B cell (primary cell): ENCODE results near the gene AP1S3. TPM values are rescaled to one million over a fixed set of nuclear protein-coding genes. Genes with fewer than 3 reads are reported as not detected.

Experiments used
- ATAC-seq: fragments of 200-7000 bp; cut with Tn5 transposase; one replicate; pipeline ENCODE4 v1.10.0; 2021; ENCODE audit warnings: low read depth, mild to moderate bottlenecking, moderate number of reproducible peaks, moderate library complexity
- CTCF ChIA-PET: fragments of 350-600 bp; sonication (Branson Sonifier 250); formaldehyde crosslinking; loops from one replicate; lab custom pipeline; 2021; ENCODE audit warnings: antibody characterized with exemption, inconsistent platforms; lab: Charles Lee
- POLR2A ChIA-PET: fragments of 350-600 bp; sonication (Branson Sonifier 250); formaldehyde crosslinking; loops from one replicate; lab custom pipeline; 2021; ENCODE audit warnings: antibody characterized with exemption; lab: Charles Lee
- DNase-seq: peaks from one replicate; pipeline ENCODE4 v3.0.0; 2013
- H2AFZ ChIP-seq: 2 replicates; pipeline ENCODE4 v1.6.1; 2012; ENCODE audit warnings: mild to moderate bottlenecking, low read depth, low read length; ENCODE audit not compliant: insufficient read depth, poor library complexity, severe bottlenecking
- H3K27ac ChIP-seq, 2 donors: 1 replicate in 1 of 2; 2 replicates in 1 of 2; pipeline ENCODE4 v1.5.1; 2012 to 2013; ENCODE audit warnings: low read length in 2 of 2, mild to moderate bottlenecking in 2 of 2, moderate library complexity in 1 of 2
- H3K27me3 ChIP-seq, 4 experiments: fragments of 200-600 bp in 1 of 4; sonication (generic) in 1 of 4; replicated peaks in 1 of 4; 1 replicate in 2 of 4; 2 replicates in 2 of 4; pipeline versions ENCODE4 v1.6.1 to v1.7.0; 2013 to 2016; ENCODE audit warnings: low read length in 3 of 4, mild to moderate bottlenecking in 2 of 4, mixed read lengths in 1 of 4, moderate library complexity in 1 of 4; ENCODE audit not compliant: insufficient read depth in 4 of 4, control insufficient read depth in 3 of 4; ENCODE audit errors: control extremely low read depth in 1 of 4
- H3K36me3 ChIP-seq, 2 experiments: replicated peaks in 1 of 2; 1 replicate in 1 of 2; 2 replicates in 1 of 2; pipeline versions ENCODE4 v1.6.1 to v1.7.1; 2013; ENCODE audit warnings: low read length in 1 of 2; ENCODE audit not compliant: insufficient read depth in 2 of 2, control insufficient read depth in 1 of 2; ENCODE audit errors: control extremely low read depth in 1 of 2, extremely low read depth in 1 of 2
- H3K4me1 ChIP-seq, 2 donors: fragments of 200-600 bp in 1 of 2; sonication (generic) in 1 of 2; 1 replicate in 1 of 2; 2 replicates in 1 of 2; pipeline versions ENCODE4 v1.5.1 to v1.6.1; 2013 to 2017; ENCODE audit warnings: low read length in 2 of 2; ENCODE audit not compliant: control insufficient read depth in 2 of 2, insufficient read depth in 2 of 2
- H3K4me2 ChIP-seq: replicated peaks from 2 replicates; pipeline ENCODE3; 2012; ENCODE audit warnings: mild to moderate bottlenecking, low read depth, low read length; ENCODE audit not compliant: poor library complexity, severe bottlenecking
- H3K4me3 ChIP-seq, 5 experiments: fragments of 200-600 bp in 1 of 5; sonication (generic) in 1 of 5; 1 replicate in 3 of 5; 2 replicates in 2 of 5; pipeline versions ENCODE4 v1.5.1 to v1.7.0; 2011 to 2016; ENCODE audit warnings: low read length in 4 of 5, mild to moderate bottlenecking in 4 of 5, low read depth in 2 of 5, control low read depth in 1 of 5, moderate library complexity in 1 of 5; ENCODE audit not compliant: insufficient read depth in 1 of 5; ENCODE audit errors: control extremely low read depth in 1 of 5, extremely low read depth in 1 of 5
- H3K79me2 ChIP-seq: fragments of 200-600 bp; sonication (generic); one replicate; pipeline ENCODE4 v1.6.0; 2016; ENCODE audit warnings: low read length; ENCODE audit not compliant: control insufficient read depth, insufficient read depth
- H3K9ac ChIP-seq: fragments of 200-600 bp; sonication (generic); 2 replicates; pipeline ENCODE4 v1.6.1; 2017; ENCODE audit warnings: mild to moderate bottlenecking, low read length, moderate library complexity
- H3K9me3 ChIP-seq, 3 donors: one replicate each; pipeline versions ENCODE4 v1.6.1 to v1.7.1; 2013; ENCODE audit warnings: low read length in 2 of 3; ENCODE audit not compliant: control insufficient read depth in 2 of 3, insufficient read depth in 1 of 3; ENCODE audit errors: control extremely low read depth in 1 of 3
- H4K20me1 ChIP-seq: 2 replicates; pipeline ENCODE4 v1.6.0; 2012; ENCODE audit warnings: mild to moderate bottlenecking, low read length; ENCODE audit not compliant: insufficient read depth, control insufficient read depth, poor library complexity, severe bottlenecking
- H3K27ac Mint-ChIP-seq: one replicate; pipeline ENCODE4 v1.8.0; 2021; ENCODE audit warnings: mixed read lengths
- H3K27me3 Mint-ChIP-seq: one replicate; pipeline ENCODE4 v1.8.0; 2021; ENCODE audit warnings: mixed read lengths
- H3K4me1 Mint-ChIP-seq: one replicate; pipeline ENCODE4 v1.8.0; 2021; ENCODE audit warnings: mixed read lengths
- H3K4me3 Mint-ChIP-seq: one replicate; pipeline ENCODE4 v1.8.0; 2021; ENCODE audit warnings: mixed read lengths
- H3K9me3 Mint-ChIP-seq: one replicate; pipeline ENCODE4 v1.8.0; 2022; ENCODE audit warnings: mixed read lengths; ENCODE audit not compliant: insufficient read depth
- EZH2 ChIP-seq: IDR thresholded peaks from 2 replicates; pipeline ENCODE4 v1.6.1; 2012; ENCODE audit warnings: borderline replicate concordance, low read depth, mild to moderate bottlenecking, moderate library complexity, low read length; ENCODE audit not compliant: insufficient read depth, poor library complexity, severe bottlenecking
- WGBS: methylation state at CpG from one replicate; pipeline ENCODE4 v1.1.5; 2013; ENCODE audit warnings: missing lambda C conversion rate; ENCODE audit not compliant: insufficient coverage; 5-methylcytosine and 5-hydroxymethylcytosine counted together
- intact Hi-C: fragments of 100-400 bp; cut with micrococcal nuclease; formaldehyde crosslinking; loops from one replicate; pipeline ENCODE4 v1.10.0; 2022
- polyA plus RNA-seq: library from polyadenylated mRNA; depleted of rRNA; stranded (reverse); fragments of >200 nt; gene quantifications from 2 replicates; pipeline ENCODE4 v1.2.3, GENCODE V29; 2012
- total RNA-seq, 2 donors: library from RNA; stranded (reverse); fragments of 120-200 nt in 1 of 2; gene quantifications; 1 replicate in 1 of 2; 2 replicates in 1 of 2; pipeline versions ENCODE4 v1.2.3 to v1.2.4, GENCODE V29; 2013 to 2022
- TF ChIP-seq, protein P1 (sequence below): fragments of 200-600 bp; IDR thresholded peaks from one replicate; pipeline ENCODE4 v1.8.0; 2022; ENCODE audit warnings: antibody characterized with exemption, mild to moderate bottlenecking

AP1S3 gene
- total and polyA plus RNA-seq, 2 donors (not counting 1 experiment from before 2014, with no cell fraction given), result 7.2 to 41.4 TPM

DNA sequence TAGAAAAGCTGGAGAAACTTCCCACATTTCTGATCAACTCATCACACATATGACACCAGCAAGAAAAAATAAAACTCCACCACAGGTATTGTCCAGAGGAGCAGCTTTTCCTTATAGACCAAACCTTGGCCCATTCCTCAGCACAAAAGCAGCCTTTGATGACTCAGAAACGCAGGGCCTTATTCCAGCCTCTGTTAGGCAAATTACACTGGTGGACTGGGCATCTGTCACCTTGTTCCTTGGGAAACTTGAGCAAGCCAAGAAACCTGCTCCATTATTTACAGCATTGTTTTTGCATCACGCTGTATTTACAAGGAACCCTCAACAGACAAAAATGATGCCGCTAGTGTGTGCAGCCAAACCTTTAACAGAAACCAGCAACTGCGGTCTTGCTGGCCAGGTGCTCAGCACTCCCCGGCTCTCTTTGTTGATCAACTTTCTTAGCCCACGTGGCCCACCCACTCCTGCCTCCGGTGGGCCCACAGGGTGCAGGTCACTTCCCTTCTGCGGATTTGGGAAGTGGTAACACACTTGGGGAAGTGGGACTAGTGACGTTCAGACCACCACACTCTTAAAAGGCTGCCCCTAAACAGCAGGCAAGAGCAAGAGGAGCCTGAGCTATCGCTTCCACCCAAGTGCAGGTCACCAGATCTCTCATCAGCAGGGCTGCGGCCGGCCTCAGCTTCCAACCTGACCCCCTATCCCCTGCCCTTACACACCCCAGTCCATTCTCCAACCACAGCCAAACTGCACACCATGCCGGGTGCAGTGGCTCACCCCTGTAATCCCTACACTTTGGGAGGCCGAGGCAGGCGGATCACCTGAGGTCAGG is 1.5 kb downstream of the AP1S3 start:
- peak overlapping the region; percentile 95 for H3K27ac Mint-ChIP-seq
- Histone ChIP-seq H3K4me3 (peak overlapping the region in 4 of 5 experiments; percentile 70 to 83 (median 73)), H3K4me2 (peak overlapping the region; percentile 88), H3K36me3 (peaks cover 1 to 3% of the 10 kb centered on the region in 2 experiments), H3K9ac (peak overlapping the region; percentile 79), H3K9me3 (no peaks in the 10 kb centered on the region), H3K27me3 (no peaks in the 10 kb centered on the region), H3K27ac (peak overlapping the region; percentile 93), H4K20me1 (peaks cover 5% of the 10 kb centered on the region), H3K79me2 (peaks cover 34% of the 10 kb centered on the region), H2AFZ (no peak overlapping the region), H3K4me1 (peaks cover 19 to 33% of the 10 kb centered on the region in 2 donors)
- peak overlapping the region; percentile 97 for H3K4me3 Mint-ChIP-seq
- no peaks in the 10 kb centered on the region for H3K9me3 Mint-ChIP-seq
- DNase-seq (peak; percentile 93), ATAC-seq (peak; percentile 64)
- TF ChIP-seq, protein P1, sequence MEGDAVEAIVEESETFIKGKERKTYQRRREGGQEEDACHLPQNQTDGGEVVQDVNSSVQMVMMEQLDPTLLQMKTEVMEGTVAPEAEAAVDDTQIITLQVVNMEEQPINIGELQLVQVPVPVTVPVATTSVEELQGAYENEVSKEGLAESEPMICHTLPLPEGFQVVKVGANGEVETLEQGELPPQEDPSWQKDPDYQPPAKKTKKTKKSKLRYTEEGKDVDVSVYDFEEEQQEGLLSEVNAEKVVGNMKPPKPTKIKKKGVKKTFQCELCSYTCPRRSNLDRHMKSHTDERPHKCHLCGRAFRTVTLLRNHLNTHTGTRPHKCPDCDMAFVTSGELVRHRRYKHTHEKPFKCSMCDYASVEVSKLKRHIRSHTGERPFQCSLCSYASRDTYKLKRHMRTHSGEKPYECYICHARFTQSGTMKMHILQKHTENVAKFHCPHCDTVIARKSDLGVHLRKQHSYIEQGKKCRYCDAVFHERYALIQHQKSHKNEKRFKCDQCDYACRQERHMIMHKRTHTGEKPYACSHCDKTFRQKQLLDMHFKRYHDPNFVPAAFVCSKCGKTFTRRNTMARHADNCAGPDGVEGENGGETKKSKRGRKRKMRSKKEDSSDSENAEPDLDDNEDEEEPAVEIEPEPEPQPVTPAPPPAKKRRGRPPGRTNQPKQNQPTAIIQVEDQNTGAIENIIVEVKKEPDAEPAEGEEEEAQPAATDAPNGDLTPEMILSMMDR, result no peak
- no peak for TF ChIP-seq EZH2
- ChIA-PET CTCF (interaction anchor here (0.6 to 1.8 kb wide), 9 partner anchors 13 to 1074 kb away, joined by 3 to 6 read pairs (median 3); no protein-coding TSS in a partner anchor), POLR2A (interaction anchor here (0.5 to 1.5 kb wide), 7 partner anchors 11 to 751 kb away, joined by 3 to 8 read pairs (median 4); partner anchors contain the start of gene WDFY1)
- 8% methylated on average over 13 of the region's 15 CpGs for WGBS
- H3K27me3 Mint-ChIP-seq, result no peaks in the 10 kb centered on the region
- intact Hi-C loops, result loop anchor here (1.0 to 10.0 kb wide), 5 partner anchors 13 to 1119 kb away; partner anchors contain the start of gene CUL3
- H3K4me1 Mint-ChIP-seq, result peaks cover 50% of the 10 kb centered on the region
